ENCODE data around the gene LLGL2. TPM values are rescaled to one million over a fixed set of nuclear protein-coding genes. Genes with fewer than 3 reads are reported as not detected.

The LLGL2 gene
- total RNA-seq, 2 donors from 2014 or later = 401 to 497 TPM

GRCh38 chr17:75622076-75622475 lies 96.6 kb downstream of the LLGL2 start:
- no peaks in the 10 kb centered on the region for H3K9me3 ChIP-seq
- intact Hi-C loops (cut with DNase I) = no loop called here
- no peak for DNase-seq
- no peak overlapping the region for H3K9ac ChIP-seq (ENCODE audit: low read depth in 2 of 2, low read length in 2 of 2)
- no peak overlapping the region for H3K27ac ChIP-seq
- H3K4me3 ChIP-seq = no peak overlapping the region
- no peaks in the 10 kb centered on the region for H3K27me3 ChIP-seq
- TF ChIP-seq CTCF (IDR thresholded peaks at IDR 0.05) = no peak
- peaks cover 5% of the 10 kb centered on the region for H3K4me1 ChIP-seq
- no peaks in the 10 kb centered on the region for H3K36me3 ChIP-seq

- no peak for TF ChIP-seq CTCF (IDR thresholded peaks at IDR 0.05)
- no peak overlapping the region for H3K27ac ChIP-seq
- no peaks in the 10 kb centered on the region for H3K27me3 ChIP-seq
- no peak overlapping the region for H3K4me3 ChIP-seq
- DNase-seq = no peak
- intact Hi-C loops (cut with DNase I) = no loop called here
- no peaks in the 10 kb centered on the region for H3K36me3 ChIP-seq
- H3K9me3 ChIP-seq = no peaks in the 10 kb centered on the region
- H3K9ac ChIP-seq (ENCODE audit: low read depth in 2 of 2, low read length in 2 of 2) = no peak overlapping the region
- peaks cover 1% of the 10 kb centered on the region for H3K4me1 ChIP-seq
Observed at GRCh38 chr17:75622771-75623273, 97.3 kb downstream of the LLGL2 start.

GRCh38 chr17:75623386-75623785 lies 97.9 kb downstream of the LLGL2 start:
- no peak for DNase-seq
- intact Hi-C loops (cut with DNase I) = no loop called here
- Histone ChIP-seq H3K9me3 (no peaks in the 10 kb centered on the region), H3K36me3 (no peaks in the 10 kb centered on the region), H3K4me3 (no peak overlapping the region), H3K4me1 (no peaks in the 10 kb centered on the region), H3K27ac (no peak overlapping the region), H3K9ac (ENCODE audit: low read depth in 2 of 2, low read length in 2 of 2) (no peak overlapping the region), H3K27me3 (no peaks in the 10 kb centered on the region)
- no peak for TF ChIP-seq CTCF (IDR thresholded peaks at IDR 0.05)

- no peak for TF ChIP-seq CTCF (IDR thresholded peaks at IDR 0.05)
- intact Hi-C loops (cut with DNase I) = no loop called here
- Histone ChIP-seq H3K9ac (ENCODE audit: low read depth in 2 of 2, low read length in 2 of 2) (no peak overlapping the region), H3K4me3 (no peak overlapping the region), H3K36me3 (no peaks in the 10 kb centered on the region), H3K27me3 (no peaks in the 10 kb centered on the region), H3K27ac (no peak overlapping the region), H3K9me3 (no peaks in the 10 kb centered on the region), H3K4me1 (no peaks in the 10 kb centered on the region)
- DNase-seq = no peak
Observed at GRCh38 chr17:75624021-75624420, 98.5 kb downstream of the LLGL2 start.

Small RNAs within 50 kb of the gene (microRNA-seq; reads per million reads assigned to microRNA genes)
- not detected for gene MIR6785

Other genes starting within 250 kb of the LLGL2 start
- 10 to 100 TPM in 1 of 2 donors, 1 to 10 TPM in 1; 9.8 to 24.8 TPM for gene SLC25A19, start 236.3 kb upstream of the LLGL2 start, total RNA-seq
- gene GRB2, start 120.0 kb upstream of the LLGL2 start, total RNA-seq = 100 to 1,000 TPM; 117 to 126 TPM
- gene TMEM94, start 69.1 kb upstream of the LLGL2 start, total RNA-seq = 10 to 100 TPM; 88.3 to 95.7 TPM
- gene CASKIN2, start 10.2 kb upstream of the LLGL2 start, total RNA-seq = 10 to 100 TPM; 26.5 to 28.6 TPM
- 10 to 100 TPM; 29.7 to 50.7 TPM for gene TSEN54, start 9.2 kb upstream of the LLGL2 start, total RNA-seq
- 100 to 1,000 TPM; 210 to 462 TPM for gene MYO15B, start 62.1 kb downstream of the LLGL2 start, total RNA-seq
- 10 to 100 TPM in 1 of 2 donors, 1 to 10 TPM in 1; 5.1 to 39.9 TPM for gene SMIM5, start 107.7 kb downstream of the LLGL2 start, total RNA-seq
- gene RECQL5, start 141.5 kb downstream of the LLGL2 start, total RNA-seq = 10 to 100 TPM; 18.7 to 43.1 TPM
- gene SAP30BP, start 141.6 kb downstream of the LLGL2 start, total RNA-seq = 10 to 100 TPM; 68.0 to 68.1 TPM
- 100 to 1,000 TPM; 267 to 272 TPM for gene ITGB4, start 195.8 kb downstream of the LLGL2 start, total RNA-seq
- gene GALK1, start 239.5 kb downstream of the LLGL2 start, total RNA-seq = 10 to 100 TPM; 21.3 to 23.6 TPM